OCI-M2 (cell line): ENCODE results near the gene PRAMEF12.
"Not testable (repeated sequence)": the region's sequence is repeated elsewhere in the genome, so short reads cannot be mapped to it uniquely, and the experiment has no call there.

Experiments
- DNase-seq: peaks from one replicate; lab custom pipeline; 2025; ENCODE audit not compliant: unreplicated experiment; lab: John Stamatoyannopoulos, UW

PRAMEF12 gene

GRCh38 chr1:12770620-12771019 is 2.9 kb upstream of the PRAMEF12 start:
- DNase-seq: no peak

- no peak for DNase-seq
Measured at GRCh38 chr1:12771186-12771585, 2.4 kb upstream of the PRAMEF12 start.

DNA sequence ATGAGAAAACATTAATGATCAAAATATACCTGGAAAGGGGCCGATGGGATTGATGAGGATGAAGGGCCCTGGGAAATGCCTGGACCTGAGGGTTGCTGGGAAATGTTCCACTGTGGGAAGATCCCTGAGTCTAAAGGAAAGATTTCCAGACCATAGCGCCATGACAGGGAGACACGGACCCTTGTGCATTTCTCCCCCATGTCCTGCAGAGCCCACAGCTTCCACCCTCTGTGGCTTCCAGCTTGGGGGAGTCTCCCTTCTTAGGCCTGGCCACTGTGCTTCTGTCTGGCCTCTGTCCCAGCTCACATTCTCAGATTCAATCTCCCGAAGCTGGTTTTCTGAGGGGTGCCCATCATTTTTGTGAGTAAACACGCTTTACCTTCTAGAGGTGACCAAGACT is 1.0 kb upstream of the PRAMEF12 start:
- no peak for DNase-seq

DNA sequence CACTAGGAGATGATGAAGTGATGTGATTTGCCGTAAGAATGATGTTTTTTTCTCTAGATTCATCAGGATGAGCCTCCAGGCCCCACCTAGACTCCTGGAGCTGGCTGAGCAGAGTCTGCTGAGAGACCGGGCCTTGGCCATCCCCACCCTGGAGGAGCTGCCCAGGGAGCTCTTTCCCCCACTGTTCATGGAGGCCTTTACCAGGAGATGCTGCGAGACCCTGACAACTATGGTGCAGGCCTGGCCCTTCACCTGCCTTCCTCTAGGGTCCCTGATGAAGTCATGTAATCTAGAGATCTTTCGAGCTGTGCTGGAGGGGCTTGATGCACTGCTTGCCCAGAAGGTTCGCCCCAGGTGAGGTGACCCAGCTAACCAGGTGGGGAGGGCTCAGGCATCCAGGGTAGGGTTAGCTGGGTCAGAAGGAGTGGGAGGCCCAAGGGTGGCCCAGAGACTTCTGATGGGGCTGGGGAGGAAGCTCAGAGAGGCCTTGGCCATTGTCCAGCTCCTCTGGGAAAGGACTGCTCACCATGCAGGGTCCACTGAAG is 1.3 kb downstream of the PRAMEF12 start:
- no peak for DNase-seq

GRCh38 chr1:12775443-12775842 is 1.9 kb downstream of the PRAMEF12 start:
- no peak for DNase-seq

- no peak for DNase-seq
Measured at GRCh38 chr1:12776801-12777557, 3.4 kb downstream of the PRAMEF12 start.

DNA sequence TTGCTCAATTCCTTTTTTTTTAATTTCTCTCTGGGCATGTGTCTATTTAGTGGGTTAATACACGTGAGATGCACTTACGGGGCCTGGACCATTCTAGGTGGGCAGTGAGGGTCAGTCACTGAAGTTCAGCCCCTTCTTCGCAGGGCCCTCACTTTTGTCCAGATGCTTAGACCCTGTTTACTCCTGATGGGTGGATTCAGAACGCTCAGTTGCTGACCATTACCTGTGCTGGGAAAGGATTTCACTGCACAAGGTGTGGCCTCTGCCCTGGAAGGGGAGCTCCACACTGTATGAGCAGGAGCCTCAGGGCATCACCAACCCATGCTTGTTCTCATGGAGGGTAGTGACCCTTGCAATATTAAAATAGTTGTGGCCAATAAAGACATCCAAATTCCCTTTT is 4.5 kb downstream of the PRAMEF12 start:
- DNase-seq: no peak

DNA sequence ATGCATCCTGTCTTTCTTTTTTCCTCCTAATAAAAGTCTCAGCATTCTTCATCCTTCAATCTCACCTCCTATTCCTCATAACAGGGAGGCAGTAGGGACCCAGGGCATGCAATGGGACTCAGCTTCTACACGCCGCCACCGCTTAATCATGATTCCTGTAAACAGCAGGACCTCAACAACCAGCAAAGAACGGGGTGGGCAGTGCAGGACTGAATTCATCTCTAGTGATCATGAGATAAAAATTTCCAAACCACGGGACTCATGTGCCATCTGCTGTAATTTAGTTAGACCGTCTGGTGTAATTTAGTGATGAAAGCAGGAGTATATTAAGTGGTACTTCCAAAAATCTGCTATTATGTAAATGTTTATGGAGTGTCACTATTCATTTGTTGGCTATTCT is 5.4 kb downstream of the PRAMEF12 start:
- DNase-seq: no peak

DNA sequence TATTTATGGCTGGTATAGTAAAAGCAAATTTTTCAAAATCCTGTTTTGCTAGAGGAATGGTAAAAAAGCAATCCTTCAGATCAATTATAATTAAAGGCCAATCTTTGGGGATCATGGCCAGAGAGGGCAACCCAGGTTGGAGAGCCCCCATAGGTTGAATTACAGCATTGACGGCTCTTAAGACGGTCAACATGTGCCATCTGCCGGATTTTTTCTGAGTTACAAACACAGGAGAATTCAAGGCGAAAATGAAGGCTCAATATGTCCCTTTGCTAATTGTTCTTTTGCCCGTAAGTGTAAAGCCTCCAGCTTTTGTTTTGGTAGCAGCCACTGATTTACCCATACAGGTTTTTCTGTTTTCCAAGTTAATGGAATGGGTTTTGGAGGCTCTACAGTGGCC is 8.0 kb downstream of the PRAMEF12 start:
- not testable (repeated sequence) for DNase-seq

- DNase-seq: not testable (repeated sequence)
Measured at GRCh38 chr1:12783783-12784182, 10.2 kb downstream of the PRAMEF12 start.

- not testable (repeated sequence) for DNase-seq
Measured at GRCh38 chr1:12784729-12785128, 11.2 kb downstream of the PRAMEF12 start.

GRCh38 chr1:12791097-12791496 is 17.6 kb downstream of the PRAMEF12 start, which contains the start of gene PRAMEF1:
Gene PRAMEF1, plus strand, starts transcription at chr1:12791397. Its CDS starts 1,831 bp downstream, at chr1:12793228.
- DNase-seq: not testable (repeated sequence)

DNA sequence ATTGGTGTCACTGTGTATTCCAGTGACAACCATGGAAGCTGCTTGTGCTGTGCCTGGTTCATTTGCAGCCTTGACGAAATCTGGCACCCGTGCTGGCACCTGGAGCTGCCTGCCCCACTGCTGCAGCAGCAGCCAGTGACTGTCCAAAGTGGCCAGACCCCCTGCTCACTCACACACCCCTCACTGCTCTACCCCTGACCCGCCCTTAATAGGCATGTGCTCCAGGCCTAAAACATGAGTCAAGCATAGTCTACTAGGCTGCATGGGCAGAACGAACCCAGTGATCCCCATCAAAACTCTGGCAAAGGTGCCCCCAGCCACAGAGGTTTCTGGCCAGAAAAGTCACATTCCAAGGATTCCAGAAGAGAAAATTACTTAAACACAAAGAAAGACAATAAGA is 25.4 kb downstream of the PRAMEF12 start:
- no peak for DNase-seq

GRCh38 chr1:12799730-12800129 is 26.2 kb downstream of the PRAMEF12 start:
- DNase-seq: no peak

DNA sequence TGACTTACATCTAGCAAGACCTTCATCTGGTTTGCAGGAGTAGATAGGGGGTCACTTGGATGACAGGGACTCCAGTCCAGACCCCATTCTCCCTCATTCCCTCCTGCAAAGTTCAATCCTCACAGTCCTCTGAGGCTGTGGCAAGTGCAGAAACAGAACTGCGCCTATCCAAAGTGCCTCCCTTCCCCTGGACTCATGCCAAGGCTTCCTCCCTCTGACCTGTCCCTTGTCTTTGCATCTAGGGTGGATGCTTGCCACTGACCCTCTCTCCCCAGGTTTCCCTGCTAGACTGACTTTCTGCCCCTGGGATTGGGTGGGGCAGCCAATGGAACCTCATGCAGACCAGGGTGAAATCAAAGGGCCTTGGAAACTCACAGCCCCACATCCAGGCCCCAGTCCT is 36.4 kb downstream of the PRAMEF12 start:
- no peak for DNase-seq

GRCh38 chr1:12810691-12811408 is 37.3 kb downstream of the PRAMEF12 start:
- no peak for DNase-seq

- DNase-seq: no peak
Measured at GRCh38 chr1:12811409-12811784, 37.9 kb downstream of the PRAMEF12 start.

DNA sequence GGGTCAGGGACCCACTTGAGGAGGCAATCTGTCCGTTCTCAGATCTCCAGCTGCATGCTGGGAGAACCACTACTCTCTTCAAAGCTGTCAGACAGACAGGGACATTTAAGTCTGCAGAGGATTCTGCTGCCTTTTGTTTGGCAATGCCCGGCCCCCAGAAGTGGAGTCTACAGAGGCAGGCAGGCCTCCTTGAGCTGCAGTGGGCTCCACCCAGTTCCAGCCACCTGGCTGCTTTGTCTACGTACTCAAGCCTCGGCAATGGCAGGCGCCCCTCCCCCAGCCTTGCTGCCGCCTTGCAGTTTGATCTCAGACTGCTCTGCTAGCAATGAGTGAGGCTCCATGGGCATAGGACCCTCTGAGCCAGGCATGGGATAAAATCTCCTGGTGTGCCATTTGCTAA is 45.5 kb downstream of the PRAMEF12 start:
- not testable (repeated sequence) for DNase-seq
